KMS-11 (cell line): ENCODE data around the gene GNAQ.
A peak's percentile ranks its signal among the peaks of the same experiment; 100 is the strongest.

Source experiments
- H2AFZ ChIP-seq: fragments of 200-600 bp; sonication (generic); 2 replicates; pipeline ENCODE4 v1.6.1; 2016; ENCODE audit warnings: antibody characterized with exemption, mixed run types, low read depth
- H3K27ac ChIP-seq: fragments of 200-600 bp; sonication (generic); 2 replicates; pipeline ENCODE4 v1.6.1; 2016; ENCODE audit warnings: mild to moderate bottlenecking, mixed run types
- H3K27me3 ChIP-seq: fragments of 200-600 bp; sonication (generic); 2 replicates; pipeline ENCODE4 v1.6.1; 2017; ENCODE audit warnings: mild to moderate bottlenecking, low read depth, mixed run types, moderate library complexity; ENCODE audit not compliant: insufficient read depth
- H3K36me3 ChIP-seq: fragments of 200-600 bp; sonication (generic); 2 replicates; pipeline ENCODE4 v1.6.1; 2017; ENCODE audit warnings: mild to moderate bottlenecking, mixed run types; ENCODE audit not compliant: insufficient read depth
- H3K4me1 ChIP-seq: fragments of 200-600 bp; sonication (generic); 2 replicates; pipeline ENCODE4 v1.6.1; 2016; ENCODE audit warnings: mild to moderate bottlenecking, low read depth, mixed run types; ENCODE audit not compliant: poor library complexity, severe bottlenecking
- H3K4me2 ChIP-seq: fragments of 200-600 bp; sonication (generic); 2 replicates; pipeline ENCODE4 v1.7.0; 2016; ENCODE audit warnings: mild to moderate bottlenecking, mixed run types
- H3K4me3 ChIP-seq: fragments of 200-600 bp; sonication (generic); IDR thresholded peaks from 2 replicates; pipeline ENCODE4 v1.6.1; 2017; ENCODE audit warnings: low read depth, low read length, mixed read lengths; ENCODE audit not compliant: insufficient read depth
- H3K79me2 ChIP-seq: fragments of 200-600 bp; sonication (generic); 2 replicates; pipeline ENCODE4 v1.6.1; 2016; ENCODE audit warnings: low read depth, mixed run types; ENCODE audit not compliant: insufficient read depth
- H3K9ac ChIP-seq: fragments of 200-600 bp; sonication (generic); 2 replicates; pipeline ENCODE4 v1.6.1; 2016; ENCODE audit warnings: mild to moderate bottlenecking, mixed run types
- H4K20me1 ChIP-seq: fragments of 200-600 bp; sonication (generic); 2 replicates; pipeline ENCODE4 v1.6.1; 2016; ENCODE audit warnings: mild to moderate bottlenecking, mixed run types; ENCODE audit not compliant: insufficient read depth
- TF ChIP-seq, protein P1 (sequence below): fragments of 200-600 bp; sonication (generic); conservative IDR thresholded peaks from 2 replicates; pipeline ENCODE4 v1.6.1; 2017; ENCODE audit warnings: low read depth, mild to moderate bottlenecking, antibody characterized with exemption, low read length, moderate library complexity, mixed read lengths

GNAQ gene

DNA sequence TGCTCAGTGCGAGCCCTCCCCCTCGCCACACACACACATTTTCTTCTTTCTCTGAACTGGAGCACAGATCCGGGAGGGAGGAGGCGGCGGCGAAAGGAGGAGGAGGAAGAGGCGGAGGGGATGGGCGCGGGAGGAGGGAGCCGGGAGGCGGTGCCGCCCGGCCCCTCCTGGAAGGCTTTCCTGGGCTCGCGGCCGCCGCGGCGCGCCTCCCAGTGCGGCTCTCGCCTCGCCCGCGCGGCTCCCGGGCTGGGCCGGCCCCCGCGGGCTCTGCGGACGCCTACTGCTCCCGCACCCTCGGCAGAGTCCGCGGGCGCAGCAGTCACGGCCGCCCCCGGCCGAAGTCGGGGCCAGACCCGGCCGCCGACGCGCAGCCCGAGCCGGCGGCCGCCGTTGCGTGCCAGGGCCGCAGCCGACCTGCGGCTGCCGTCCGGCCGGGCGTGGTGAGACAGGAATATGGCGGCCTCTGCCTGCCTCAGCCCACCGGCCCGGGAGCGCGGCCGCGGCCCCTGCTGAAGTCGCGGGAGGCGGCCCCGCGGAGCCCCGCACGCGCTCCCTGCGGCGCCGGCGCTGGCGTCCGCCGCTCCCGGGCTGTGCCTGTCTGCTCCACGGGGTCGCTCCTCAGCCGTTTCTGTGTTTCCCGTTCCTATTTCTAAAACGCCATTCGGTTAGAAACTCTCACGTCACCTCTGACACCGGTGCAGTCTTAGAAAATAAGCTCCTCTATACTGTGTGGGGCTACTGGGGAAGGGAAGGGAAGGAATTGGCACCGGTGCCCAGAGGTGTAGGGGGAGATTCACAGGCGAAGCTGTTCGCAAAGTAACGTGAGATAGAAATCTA is 500 bp upstream of the GNAQ start:
- TF ChIP-seq, protein P1, sequence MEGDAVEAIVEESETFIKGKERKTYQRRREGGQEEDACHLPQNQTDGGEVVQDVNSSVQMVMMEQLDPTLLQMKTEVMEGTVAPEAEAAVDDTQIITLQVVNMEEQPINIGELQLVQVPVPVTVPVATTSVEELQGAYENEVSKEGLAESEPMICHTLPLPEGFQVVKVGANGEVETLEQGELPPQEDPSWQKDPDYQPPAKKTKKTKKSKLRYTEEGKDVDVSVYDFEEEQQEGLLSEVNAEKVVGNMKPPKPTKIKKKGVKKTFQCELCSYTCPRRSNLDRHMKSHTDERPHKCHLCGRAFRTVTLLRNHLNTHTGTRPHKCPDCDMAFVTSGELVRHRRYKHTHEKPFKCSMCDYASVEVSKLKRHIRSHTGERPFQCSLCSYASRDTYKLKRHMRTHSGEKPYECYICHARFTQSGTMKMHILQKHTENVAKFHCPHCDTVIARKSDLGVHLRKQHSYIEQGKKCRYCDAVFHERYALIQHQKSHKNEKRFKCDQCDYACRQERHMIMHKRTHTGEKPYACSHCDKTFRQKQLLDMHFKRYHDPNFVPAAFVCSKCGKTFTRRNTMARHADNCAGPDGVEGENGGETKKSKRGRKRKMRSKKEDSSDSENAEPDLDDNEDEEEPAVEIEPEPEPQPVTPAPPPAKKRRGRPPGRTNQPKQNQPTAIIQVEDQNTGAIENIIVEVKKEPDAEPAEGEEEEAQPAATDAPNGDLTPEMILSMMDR: no peak
- H3K9ac ChIP-seq: peak overlapping the region; percentile 91
- peak overlapping the region; percentile 93 for H2AFZ ChIP-seq
- H3K27me3 ChIP-seq: no peaks in the 10 kb centered on the region
- H3K27ac ChIP-seq: peak overlapping the region; percentile 74
- H3K4me3 ChIP-seq: peak overlapping the region; percentile 60
- no peaks in the 10 kb centered on the region for H3K79me2 ChIP-seq
- H4K20me1 ChIP-seq: no peaks in the 10 kb centered on the region
- no peaks in the 10 kb centered on the region for H3K36me3 ChIP-seq
- peak overlapping the region; percentile 92 for H3K4me2 ChIP-seq
- H3K4me1 ChIP-seq: peaks cover 17% of the 10 kb centered on the region

DNA sequence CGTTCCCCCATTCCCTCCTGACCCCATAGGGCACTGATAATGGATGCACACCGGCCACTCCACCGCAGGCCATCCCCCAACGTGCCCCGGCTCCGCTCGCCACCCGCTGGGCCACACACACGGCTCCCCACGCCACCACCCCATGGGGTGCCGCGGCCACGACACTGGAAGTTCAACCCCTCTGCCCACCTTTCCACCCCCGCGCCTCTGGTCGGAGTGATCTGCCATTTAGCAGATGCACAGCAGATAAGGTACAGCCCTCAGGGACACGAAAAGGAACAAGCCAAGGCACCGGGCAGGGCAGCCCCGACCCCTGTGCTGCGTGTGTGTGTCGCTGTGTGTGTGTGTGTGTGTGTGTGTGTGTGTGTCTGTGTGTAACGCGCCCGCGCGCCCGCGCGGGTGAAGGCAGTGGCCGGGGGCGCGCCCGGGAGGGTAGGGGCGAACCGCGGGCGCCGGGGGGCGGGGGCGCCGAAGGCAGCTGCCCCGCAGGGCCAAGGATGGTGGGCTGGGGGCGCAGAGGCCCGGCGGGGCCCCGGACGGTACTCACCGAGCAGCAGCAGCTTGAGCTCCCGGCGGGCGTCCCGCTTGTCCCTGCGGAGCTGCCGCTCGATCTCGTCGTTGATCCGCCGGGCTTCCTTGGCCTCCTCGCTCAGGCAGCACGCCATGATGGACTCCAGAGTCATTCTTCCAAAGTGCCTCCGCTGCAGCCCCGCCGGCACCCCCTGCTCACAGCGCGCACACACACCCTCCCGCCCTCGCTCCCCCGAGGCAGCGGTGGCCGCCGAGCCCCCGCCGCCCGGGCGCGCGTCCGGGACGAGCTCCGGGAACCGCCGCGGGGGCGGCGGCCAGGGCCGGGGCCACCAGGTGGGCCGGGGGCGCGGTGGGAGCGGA is 813 bp downstream of the GNAQ start:
- H4K20me1 ChIP-seq: no peaks in the 10 kb centered on the region
- peak overlapping the region; percentile 18; the same call in 1 of the 2 replicates for H3K4me2 ChIP-seq
- no peaks in the 10 kb centered on the region for H3K79me2 ChIP-seq
- H3K9ac ChIP-seq: no peak overlapping the region; the same call in 1 of the 2 replicates
- TF ChIP-seq, protein P1: no peak
- H3K36me3 ChIP-seq: no peaks in the 10 kb centered on the region
- no peaks in the 10 kb centered on the region for H3K27me3 ChIP-seq
- no peak overlapping the region for H2AFZ ChIP-seq
- H3K27ac ChIP-seq: no peak overlapping the region
- peaks cover 17% of the 10 kb centered on the region for H3K4me1 ChIP-seq
- no peak overlapping the region for H3K4me3 ChIP-seq

DNA sequence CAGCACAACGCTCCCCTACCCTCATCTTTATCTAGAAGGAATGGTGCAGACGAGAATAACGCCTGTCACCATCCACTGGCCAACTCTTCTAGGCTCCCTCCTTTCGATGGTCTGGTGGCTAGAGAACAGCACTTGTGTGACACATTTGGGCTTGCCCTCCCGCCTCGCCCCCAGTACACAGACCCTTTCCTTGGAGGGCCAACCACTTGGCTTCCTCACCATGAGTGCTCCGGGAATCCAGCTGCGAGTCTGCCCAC is 1.4 kb downstream of the GNAQ start:
- Histone ChIP-seq H3K4me3 (no peak overlapping the region), H3K9ac (no peak overlapping the region), H2AFZ (no peak overlapping the region), H3K4me2 (no peak overlapping the region; the same call in 1 of the 2 replicates), H4K20me1 (no peaks in the 10 kb centered on the region), H3K27me3 (no peaks in the 10 kb centered on the region), H3K79me2 (no peaks in the 10 kb centered on the region; the same call in 1 of the 2 replicates), H3K36me3 (no peaks in the 10 kb centered on the region), H3K4me1 (peaks cover 16% of the 10 kb centered on the region), H3K27ac (no peak overlapping the region)
- TF ChIP-seq, protein P1: no peak

DNA sequence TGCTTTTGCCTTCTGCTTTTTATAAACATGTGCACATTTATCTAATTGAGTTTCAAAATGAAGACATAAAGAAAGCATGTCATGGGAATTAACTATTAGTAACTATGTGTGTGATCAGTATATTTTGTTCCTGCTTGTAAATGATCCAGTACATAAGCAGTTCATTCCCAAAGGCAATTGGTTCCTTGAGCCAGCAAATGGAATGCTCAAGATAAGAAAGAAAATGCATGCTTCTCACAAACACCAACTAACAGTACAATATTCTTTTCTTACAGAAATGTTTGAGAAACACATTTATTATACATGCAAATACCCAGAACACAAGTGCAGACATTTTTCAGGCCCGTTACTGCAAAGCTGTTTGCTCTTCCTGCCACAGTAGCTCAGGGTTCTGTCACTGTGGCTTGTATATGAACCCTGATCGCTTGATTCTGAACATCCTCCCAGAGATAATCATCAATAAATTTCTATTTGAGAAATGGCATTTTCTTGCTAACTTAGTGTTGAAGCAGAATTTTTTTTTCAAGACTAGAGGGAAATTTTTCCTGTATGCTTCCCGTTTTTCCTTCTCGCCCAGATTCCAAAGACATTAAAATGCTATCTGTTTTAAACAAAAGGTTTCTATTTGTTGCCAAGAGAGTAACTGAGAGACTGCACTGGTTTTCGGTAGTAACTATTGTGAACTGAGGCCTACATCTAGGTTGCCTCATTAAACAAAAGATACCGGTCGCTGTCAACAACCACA is 1.9 kb downstream of the GNAQ start:
- Histone ChIP-seq H3K36me3 (no peaks in the 10 kb centered on the region), H3K4me3 (no peak overlapping the region), H3K4me2 (no peak overlapping the region; the same call in 1 of the 2 replicates), H3K79me2 (no peaks in the 10 kb centered on the region; the same call in 1 of the 2 replicates), H3K4me1 (peaks cover 14% of the 10 kb centered on the region), H3K27me3 (no peaks in the 10 kb centered on the region), H2AFZ (no peak overlapping the region), H4K20me1 (no peaks in the 10 kb centered on the region), H3K9ac (no peak overlapping the region), H3K27ac (no peak overlapping the region)
- TF ChIP-seq, protein P1: no peak
